Measurements from ENCODE around the gene PLEKHG4B.

The PLEKHG4B gene

DNA sequence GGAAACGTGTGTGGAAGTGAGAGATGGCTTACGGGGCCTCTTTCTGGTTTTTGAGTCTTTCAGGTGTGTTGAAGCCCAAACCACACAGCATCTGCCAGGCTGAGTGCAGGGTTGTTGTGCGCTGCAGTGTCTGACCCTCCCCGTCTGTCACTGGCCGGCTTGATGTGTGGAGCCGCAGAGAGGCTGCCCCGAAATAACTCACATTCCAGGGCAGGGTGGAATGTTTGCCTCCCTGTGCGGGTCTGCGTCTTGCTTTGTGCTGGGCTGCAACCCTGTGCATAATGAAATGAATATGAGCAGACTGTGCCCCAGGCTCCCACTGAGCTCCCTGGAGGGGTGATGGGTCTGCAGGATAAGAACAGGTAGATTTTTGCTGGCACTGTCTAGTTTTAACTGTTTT is 9.9 kb upstream of the PLEKHG4B start:
- DNase-seq (ENCODE audit: insufficient read length, low spot score): no peak
- no peak for FAIRE-seq
- no peak for TF ChIP-seq POLR2AphosphoS5 (IDR thresholded peaks at IDR 0.05; ENCODE audit: low read depth, low read length)
- TF ChIP-seq POLR2A (IDR thresholded peaks at IDR 0.05; ENCODE audit: low read depth, low read length): no peak
- TF ChIP-seq SPI1 (IDR thresholded peaks at IDR 0.05; ENCODE audit: low read depth, low read length): no peak
- TF ChIP-seq POU2F2 (IDR thresholded peaks at IDR 0.05; ENCODE audit: low read depth, low read length): no peak
- no peak for TF ChIP-seq PAX5 (IDR thresholded peaks at IDR 0.05; ENCODE audit: insufficient read depth, low read length, severe bottlenecking)
- TF ChIP-seq TAF1 (IDR thresholded peaks at IDR 0.05; ENCODE audit: low read depth, low read length): no peak

DNA sequence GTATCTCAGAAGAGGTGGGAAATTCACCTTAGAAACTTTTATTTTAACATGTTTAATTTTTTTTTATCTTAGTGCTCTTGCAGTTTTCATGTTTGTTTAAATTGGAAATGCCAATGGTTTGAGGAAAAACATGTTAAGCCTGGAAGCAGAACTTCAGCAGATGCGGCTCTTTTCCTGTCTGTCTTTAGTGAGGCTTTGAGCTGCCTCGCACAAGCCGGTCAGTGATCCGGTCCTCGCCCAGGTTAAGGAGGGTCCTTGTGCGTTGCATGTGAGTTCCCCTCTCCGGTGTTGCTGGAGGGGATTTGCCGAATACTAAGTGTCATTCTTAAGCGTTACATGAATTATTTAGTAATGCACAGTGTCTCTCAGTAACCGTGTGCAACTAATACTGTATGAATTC is 9.4 kb upstream of the PLEKHG4B start:
- DNase-seq (ENCODE audit: insufficient read length, low spot score) (no peak), FAIRE-seq (no peak)
- TF ChIP-seq TAF1 (IDR thresholded peaks at IDR 0.05; ENCODE audit: low read depth, low read length) (no peak), POLR2AphosphoS5 (IDR thresholded peaks at IDR 0.05; ENCODE audit: low read depth, low read length) (no peak), PAX5 (IDR thresholded peaks at IDR 0.05; ENCODE audit: insufficient read depth, low read length, severe bottlenecking) (no peak), POLR2A (IDR thresholded peaks at IDR 0.05; ENCODE audit: low read depth, low read length) (no peak), POU2F2 (IDR thresholded peaks at IDR 0.05; ENCODE audit: low read depth, low read length) (no peak), SPI1 (IDR thresholded peaks at IDR 0.05; ENCODE audit: low read depth, low read length) (no peak)

DNA sequence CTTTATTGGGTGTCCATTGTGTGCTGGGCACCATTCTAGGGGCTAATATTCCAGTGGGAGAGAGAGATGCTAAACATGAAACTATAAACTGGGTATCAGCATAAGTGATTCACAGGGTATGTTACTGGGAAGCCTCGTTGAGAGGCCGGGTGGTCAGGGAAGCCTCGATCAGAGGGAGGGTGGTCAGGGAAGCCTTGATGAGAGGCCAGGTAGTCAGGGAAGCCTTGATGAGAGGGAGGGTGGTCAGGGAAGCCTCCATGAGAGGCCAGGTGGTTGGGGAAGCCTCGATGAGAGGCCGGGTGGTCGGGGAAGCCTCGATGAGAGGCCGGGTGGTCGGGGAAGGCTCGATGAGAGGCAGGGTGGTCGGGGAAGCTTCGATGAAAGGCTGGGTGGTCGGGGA is 8.9 kb upstream of the PLEKHG4B start:
- no peak for FAIRE-seq

DNA sequence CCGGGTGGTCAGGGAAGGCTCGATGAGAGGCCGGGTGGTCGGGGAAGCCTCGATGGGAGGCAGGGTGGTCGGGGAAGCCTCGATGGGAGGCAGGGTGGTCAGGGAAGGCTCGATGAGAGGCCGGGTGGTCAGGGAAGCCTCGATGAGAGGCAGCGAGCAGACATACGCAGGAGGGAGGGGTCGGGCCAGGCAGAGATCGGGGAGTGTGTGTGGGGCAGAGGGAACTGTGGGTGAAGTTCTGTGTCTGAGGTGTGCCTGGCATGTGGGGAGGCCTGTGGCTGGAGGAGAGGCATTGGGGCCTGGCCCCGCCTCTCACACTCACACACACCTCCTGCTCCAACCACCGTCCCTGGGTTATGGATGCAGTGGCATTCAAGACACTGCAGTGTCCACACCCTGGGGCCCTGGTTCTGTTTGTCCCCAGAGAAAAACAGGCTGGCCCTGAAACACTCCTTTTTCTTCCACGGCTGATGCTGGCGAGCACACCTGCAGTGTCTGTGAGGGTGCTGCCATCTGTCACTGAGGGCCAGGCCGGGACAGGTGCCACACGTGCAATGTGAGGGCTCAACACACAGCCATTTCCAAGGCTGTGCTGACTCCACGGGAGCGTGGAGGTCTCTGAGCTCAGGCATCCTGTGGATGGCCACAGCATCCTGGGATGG is 6.5 kb upstream of the PLEKHG4B start:
- TF ChIP-seq POU2F2 (IDR thresholded peaks at IDR 0.05; ENCODE audit: low read depth, low read length) (no peak), POLR2A (IDR thresholded peaks at IDR 0.05; ENCODE audit: low read depth, low read length) (no peak), PAX5 (IDR thresholded peaks at IDR 0.05; ENCODE audit: insufficient read depth, low read length, severe bottlenecking) (no peak), POLR2AphosphoS5 (IDR thresholded peaks at IDR 0.05; ENCODE audit: low read depth, low read length) (no peak), SPI1 (IDR thresholded peaks at IDR 0.05; ENCODE audit: low read depth, low read length) (no peak), TAF1 (IDR thresholded peaks at IDR 0.05; ENCODE audit: low read depth, low read length) (no peak)
- no peak for DNase-seq (ENCODE audit: insufficient read length, low spot score)
- no peak for FAIRE-seq

More for the DNA sequence above, 8.9 kb upstream of the PLEKHG4B start:
- no peak for DNase-seq (ENCODE audit: insufficient read length, low spot score)
- TF ChIP-seq TAF1 (IDR thresholded peaks at IDR 0.05; ENCODE audit: low read depth, low read length) (no peak), PAX5 (IDR thresholded peaks at IDR 0.05; ENCODE audit: insufficient read depth, low read length, severe bottlenecking) (no peak), POLR2A (IDR thresholded peaks at IDR 0.05; ENCODE audit: low read depth, low read length) (no peak), SPI1 (IDR thresholded peaks at IDR 0.05; ENCODE audit: low read depth, low read length) (no peak), POLR2AphosphoS5 (IDR thresholded peaks at IDR 0.05; ENCODE audit: low read depth, low read length) (no peak), POU2F2 (IDR thresholded peaks at IDR 0.05; ENCODE audit: low read depth, low read length) (no peak)

DNA sequence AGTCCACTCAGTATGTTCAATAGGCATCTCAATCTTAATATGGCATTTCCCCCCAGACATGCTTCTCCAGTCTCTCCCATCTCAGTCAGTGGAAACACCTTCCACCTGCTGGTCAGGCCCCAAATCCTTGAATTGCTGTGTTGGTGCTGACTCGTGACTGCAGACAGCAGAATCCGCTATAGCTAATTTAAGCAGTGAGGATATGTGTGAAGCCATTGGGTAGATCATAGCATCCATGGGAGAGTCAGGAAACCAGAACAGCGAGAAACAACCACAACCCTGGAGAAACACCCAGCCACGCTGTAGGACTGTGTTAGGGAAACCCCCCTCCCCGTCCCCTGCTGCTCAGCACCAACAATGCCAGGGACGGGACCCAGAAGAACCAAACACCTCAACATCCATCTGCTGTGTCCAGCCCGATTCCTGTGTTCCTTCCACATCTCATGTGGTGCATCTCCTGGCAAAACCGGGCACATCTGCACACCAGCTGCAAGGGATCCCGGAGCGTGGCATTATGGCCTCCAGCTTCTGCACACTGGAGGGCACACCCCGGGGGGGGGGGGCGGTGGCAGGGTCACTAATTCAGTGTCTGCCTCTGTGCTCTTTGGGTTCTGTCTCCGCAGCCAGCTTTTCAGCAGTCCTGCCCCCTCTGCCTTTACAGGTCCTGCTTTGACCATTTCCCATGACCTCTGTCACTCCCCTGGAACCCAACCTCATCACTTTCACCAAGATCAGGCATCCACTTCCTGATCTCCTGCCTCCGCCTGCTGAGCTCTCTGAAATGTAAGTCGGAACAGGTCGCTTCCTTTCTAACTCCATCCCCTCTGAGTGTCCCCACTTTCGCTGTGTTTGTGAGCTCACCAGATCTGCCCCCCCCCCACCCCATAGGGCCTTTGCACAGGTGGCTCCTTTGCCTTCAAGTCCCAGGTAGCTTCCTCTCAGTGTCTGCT is 2.4 kb upstream of the PLEKHG4B start:
- FAIRE-seq (no peak), DNase-seq (ENCODE audit: insufficient read length, low spot score) (no peak)
- TF ChIP-seq POLR2AphosphoS5 (IDR thresholded peaks at IDR 0.05; ENCODE audit: low read depth, low read length): no peak
- TF ChIP-seq POLR2A (IDR thresholded peaks at IDR 0.05; ENCODE audit: low read depth, low read length): no peak
- no peak for TF ChIP-seq TAF1 (IDR thresholded peaks at IDR 0.05; ENCODE audit: low read depth, low read length)
- TF ChIP-seq PAX5 (IDR thresholded peaks at IDR 0.05; ENCODE audit: insufficient read depth, low read length, severe bottlenecking): no peak
- TF ChIP-seq SPI1 (IDR thresholded peaks at IDR 0.05; ENCODE audit: low read depth, low read length): no peak
- no peak for TF ChIP-seq POU2F2 (IDR thresholded peaks at IDR 0.05; ENCODE audit: low read depth, low read length)

DNA sequence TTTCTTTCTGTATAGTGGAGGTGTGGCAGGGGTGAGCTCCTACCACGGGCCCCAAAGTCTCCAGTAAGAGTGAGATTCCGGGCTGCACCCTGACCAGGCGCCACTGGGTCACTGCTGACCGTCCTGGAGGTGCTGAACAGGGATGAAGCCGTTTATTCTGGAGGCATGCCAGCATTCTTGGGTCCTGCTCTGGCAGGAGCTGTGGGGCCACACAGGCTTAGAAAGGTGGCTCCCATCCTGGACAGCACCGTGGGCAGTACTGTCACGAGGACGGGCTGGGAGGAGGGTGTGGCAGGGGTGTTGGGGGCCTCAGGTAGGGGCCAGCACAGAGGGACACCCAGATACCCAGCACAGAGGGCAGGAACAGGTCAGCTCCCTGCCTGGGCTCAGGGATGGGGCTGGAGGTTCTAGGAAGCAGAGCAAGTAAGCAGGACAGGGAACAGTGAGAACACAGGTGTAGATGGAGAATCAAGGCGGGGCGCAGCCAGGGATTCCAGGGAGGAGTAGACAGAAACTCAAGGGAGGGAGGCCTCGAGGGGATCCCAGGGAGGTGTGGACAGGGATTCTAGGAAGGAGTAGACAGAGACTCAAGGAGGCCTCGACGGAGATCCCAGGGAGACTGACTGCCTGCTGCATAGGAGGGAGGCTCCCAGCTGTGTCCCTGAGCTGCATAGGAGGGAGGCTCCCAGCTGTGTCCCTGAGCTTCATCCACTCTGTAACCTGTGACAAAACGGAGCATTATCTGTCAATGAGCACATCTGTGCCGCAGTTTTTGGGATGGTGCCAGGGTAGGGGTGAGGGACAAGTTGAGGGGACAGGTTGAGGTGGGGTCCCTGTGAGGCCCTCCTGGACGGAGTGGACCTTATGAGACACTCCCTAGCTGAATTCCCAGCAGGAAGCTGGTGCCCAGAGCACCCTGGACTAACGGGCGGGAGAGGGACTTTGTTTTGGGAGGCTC is 1.1 kb upstream of the PLEKHG4B start:
- TF ChIP-seq POLR2AphosphoS5 (IDR thresholded peaks at IDR 0.05; ENCODE audit: low read depth, low read length) (no peak), SPI1 (IDR thresholded peaks at IDR 0.05; ENCODE audit: low read depth, low read length) (no peak), PAX5 (IDR thresholded peaks at IDR 0.05; ENCODE audit: insufficient read depth, low read length, severe bottlenecking) (no peak), TAF1 (IDR thresholded peaks at IDR 0.05; ENCODE audit: low read depth, low read length) (no peak), POLR2A (IDR thresholded peaks at IDR 0.05; ENCODE audit: low read depth, low read length) (no peak), POU2F2 (IDR thresholded peaks at IDR 0.05; ENCODE audit: low read depth, low read length) (no peak)
- DNase-seq (ENCODE audit: insufficient read length, low spot score) (no peak), FAIRE-seq (no peak)

DNA sequence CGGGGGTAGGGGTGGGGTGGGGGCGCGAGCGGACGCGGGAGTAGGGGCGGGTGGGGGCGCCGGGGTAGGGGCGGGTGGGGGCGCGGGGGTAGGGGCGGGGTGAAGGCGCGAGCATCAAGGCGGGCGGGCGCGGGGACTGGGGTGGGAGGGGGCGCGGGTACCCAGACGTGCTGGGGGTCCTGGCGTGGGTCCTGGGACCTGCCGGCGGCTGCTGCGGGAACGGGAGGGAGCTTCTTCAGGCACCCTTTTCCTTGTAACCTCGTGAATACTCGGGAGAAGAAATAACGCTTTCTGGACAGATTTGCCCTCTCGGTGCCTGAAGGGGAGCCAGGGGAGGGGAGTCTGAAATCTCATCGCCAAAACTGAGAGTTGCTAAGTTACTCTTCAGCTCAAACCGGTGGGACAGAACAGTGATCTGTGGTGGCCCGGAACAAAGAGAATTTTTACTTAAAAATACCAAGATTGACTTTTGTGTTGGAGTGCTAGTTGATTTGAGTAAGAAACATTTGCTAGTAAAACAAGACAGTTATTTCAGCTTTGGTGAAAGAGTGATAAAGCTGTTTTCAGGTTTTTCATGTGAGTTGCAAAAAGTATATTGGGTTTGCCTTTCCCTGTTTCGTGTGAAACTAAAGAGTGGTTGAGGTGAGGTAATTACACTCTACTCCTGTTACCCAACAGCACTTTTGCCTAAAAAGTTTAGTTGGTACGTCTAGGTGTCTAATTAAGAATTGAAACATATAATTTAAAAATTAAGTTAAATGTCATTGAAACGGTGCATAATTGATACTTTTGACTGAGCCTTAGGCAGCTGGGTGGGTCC is 643 bp downstream of the PLEKHG4B start:
- no peak for DNase-seq (ENCODE audit: insufficient read length, low spot score)
- TF ChIP-seq POLR2AphosphoS5 (IDR thresholded peaks at IDR 0.05; ENCODE audit: low read depth, low read length): no peak
- TF ChIP-seq POLR2A (IDR thresholded peaks at IDR 0.05; ENCODE audit: low read depth, low read length): no peak
- TF ChIP-seq PAX5 (IDR thresholded peaks at IDR 0.05; ENCODE audit: insufficient read depth, low read length, severe bottlenecking): no peak
- no peak for TF ChIP-seq POU2F2 (IDR thresholded peaks at IDR 0.05; ENCODE audit: low read depth, low read length)
- no peak for TF ChIP-seq TAF1 (IDR thresholded peaks at IDR 0.05; ENCODE audit: low read depth, low read length)
- TF ChIP-seq SPI1 (IDR thresholded peaks at IDR 0.05; ENCODE audit: low read depth, low read length): no peak
- FAIRE-seq: no peak
